A549 treated with GW870086 at 1 μM for 4 hours (cell line): ENCODE results near the gene ZNF563. TPM values are rescaled to one million over a fixed set of nuclear protein-coding genes. Genes with fewer than 3 reads are reported as not detected.

Source experiments
- total RNA-seq: library from RNA; stranded (reverse); fragments of 200-300 nt; extraction: Qiagen RNA extraction; gene quantifications from 5 replicates; pipeline ENCODE4 v1.2.3, GENCODE V29; 2022; ENCODE audit warnings: low read depth

Gene ZNF563
- not detected in 5 replicates for total RNA-seq

DNA sequence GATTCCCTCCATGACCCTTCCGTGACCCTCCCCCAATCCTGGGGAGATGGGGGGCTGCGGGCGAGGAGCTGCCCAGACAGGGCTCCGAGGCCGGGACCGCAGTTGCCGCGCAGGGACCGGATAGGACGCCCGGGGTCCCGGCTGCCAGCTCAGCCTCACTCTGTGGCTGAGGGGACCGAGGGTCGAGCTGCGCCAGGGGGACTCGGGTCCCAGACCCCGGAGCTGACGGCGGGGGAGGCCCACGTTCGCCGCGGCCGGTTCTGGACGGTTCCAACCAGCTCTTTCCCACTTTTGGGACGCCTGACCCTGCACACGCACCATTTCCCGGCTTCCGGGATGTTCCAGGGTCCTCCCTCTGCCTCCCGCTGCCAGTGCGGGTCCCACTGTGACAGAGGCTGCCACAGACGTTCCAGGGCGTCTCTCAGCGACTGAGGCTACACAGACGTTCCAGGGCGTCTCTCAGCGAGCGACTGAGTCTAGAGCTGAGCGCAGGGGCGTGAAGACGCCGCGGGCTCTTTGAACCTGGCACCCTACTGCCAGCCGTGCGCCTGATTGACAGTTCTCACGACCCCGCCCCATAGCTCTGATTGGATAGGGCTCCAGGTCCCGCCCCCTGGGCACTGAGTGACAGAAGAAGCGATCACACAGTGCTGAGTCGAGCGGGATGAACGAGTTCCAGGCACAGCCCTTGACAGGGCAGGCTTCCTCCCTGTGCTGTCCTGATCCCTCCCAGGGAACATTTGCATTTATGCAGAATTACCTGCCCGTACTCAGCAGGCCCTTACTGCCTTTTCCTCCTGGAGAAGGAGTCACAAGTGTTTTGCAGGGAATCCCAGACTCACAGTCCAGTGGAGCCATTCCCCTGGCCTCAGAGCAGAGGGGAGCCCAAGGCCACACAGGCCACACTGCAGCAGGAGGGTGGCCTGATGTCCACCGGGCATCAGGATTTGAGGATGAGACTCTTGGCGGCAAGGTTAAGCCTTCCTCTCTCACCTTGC, at the start of gene ZNF563:
TSS of gene ZNF563 (minus strand) at position 472 of the 998 bp plus-strand sequence. CDS start at position 321, 151 bp downstream.

GRCh38 chr19:12365236-12366162, 32.1 kb upstream of the ZNF563 start, which contains the start of gene ZNF442:
Gene ZNF442, minus strand, starts transcription at chr19:12365683. Its CDS starts 2,052 bp downstream, at chr19:12363631.

DNA sequence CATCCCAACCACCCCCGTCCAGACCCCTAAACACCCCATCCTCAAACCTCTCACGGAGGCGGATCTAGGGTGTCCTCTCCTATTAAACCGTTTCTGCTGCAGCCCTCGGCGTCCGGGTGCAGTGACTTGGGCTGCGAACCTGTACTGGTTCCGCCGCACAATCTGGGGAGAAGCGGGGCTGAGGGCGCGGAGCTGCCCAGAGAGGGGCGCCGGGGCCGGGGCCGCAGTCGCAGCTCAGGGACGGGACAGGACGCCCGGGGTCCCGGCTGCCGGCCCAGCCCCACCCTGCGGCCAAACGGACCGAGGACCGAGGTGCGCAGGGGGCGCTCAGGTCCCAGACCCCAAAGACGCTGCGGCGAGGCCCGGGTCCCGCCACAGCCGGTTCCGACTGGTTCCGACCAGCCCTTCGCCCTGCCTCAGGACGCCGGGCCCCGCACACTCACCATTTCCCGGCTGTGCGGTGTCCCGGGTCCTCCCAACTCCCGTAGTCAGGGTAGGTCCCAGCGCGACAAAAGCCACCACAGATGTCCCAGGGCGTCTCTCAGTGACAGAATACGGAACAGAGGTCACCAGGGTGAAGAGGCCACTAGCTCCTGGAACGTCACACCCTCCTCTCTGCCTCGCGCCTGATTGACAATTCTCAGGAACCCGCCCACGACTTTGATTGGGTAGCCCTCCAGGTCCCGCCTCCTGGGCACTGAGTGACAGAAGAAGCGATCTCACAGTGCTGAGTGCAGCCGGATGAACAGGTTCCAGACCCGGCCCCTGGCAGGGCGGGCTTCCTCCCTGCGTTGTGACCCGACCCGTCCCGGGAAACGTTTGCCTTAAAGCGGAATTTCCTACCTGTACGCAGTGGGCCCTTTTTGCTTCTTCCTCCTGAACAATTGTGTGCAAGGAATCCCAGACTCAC, 38.9 kb downstream of the ZNF563 start, which contains the start of gene ZNF44:
TSS of gene ZNF44 (minus strand) at position 635 of the 910 bp plus-strand sequence. CDS start at position 446, 189 bp downstream.

Other genes with a start within 250 kb of the ZNF563 start
- 0.23 to 0.25 TPM in 2 of 5 replicates, not detected in the others for gene ZNF20, start 193.3 kb downstream of the ZNF563 start, total RNA-seq
- not detected in 5 replicates for gene ZNF625, start 176.9 kb downstream of the ZNF563 start, total RNA-seq
- 1.2 to 2.5 TPM (median 1.6 TPM) in 5 replicates for gene ZNF136, start 170.5 kb downstream of the ZNF563 start, total RNA-seq
- gene ZNF44, start 38.8 kb downstream of the ZNF563 start, total RNA-seq = 0.51 to 1.00 TPM (median 0.73 TPM) in 5 replicates
- gene ZNF442, start 32.0 kb upstream of the ZNF563 start, total RNA-seq = not detected in 5 replicates
- 1.3 to 2.1 TPM (median 1.7 TPM) in 5 replicates for gene ZNF799, start 67.6 kb upstream of the ZNF563 start, total RNA-seq
- gene ZNF443, start 107.4 kb upstream of the ZNF563 start, total RNA-seq = 0.91 to 1.3 TPM (median 1.0 TPM) in 5 replicates
- 0.40 TPM in 1 of 5 replicates, not detected in the others for gene ZNF709, start 151.2 kb upstream of the ZNF563 start, total RNA-seq
- 1.1 to 2.9 TPM (median 2.0 TPM) in 5 replicates for gene ZNF564, start 217.8 kb upstream of the ZNF563 start, total RNA-seq